Measurements from ENCODE around the gene TOMM22. TPM values are rescaled to one million over a fixed set of nuclear protein-coding genes. Genes with fewer than 3 reads are reported as not detected.

TOMM22 gene
- polyA plus RNA-seq, 4 donors, result 85.1 to 103 (median 88.8) TPM

DNA sequence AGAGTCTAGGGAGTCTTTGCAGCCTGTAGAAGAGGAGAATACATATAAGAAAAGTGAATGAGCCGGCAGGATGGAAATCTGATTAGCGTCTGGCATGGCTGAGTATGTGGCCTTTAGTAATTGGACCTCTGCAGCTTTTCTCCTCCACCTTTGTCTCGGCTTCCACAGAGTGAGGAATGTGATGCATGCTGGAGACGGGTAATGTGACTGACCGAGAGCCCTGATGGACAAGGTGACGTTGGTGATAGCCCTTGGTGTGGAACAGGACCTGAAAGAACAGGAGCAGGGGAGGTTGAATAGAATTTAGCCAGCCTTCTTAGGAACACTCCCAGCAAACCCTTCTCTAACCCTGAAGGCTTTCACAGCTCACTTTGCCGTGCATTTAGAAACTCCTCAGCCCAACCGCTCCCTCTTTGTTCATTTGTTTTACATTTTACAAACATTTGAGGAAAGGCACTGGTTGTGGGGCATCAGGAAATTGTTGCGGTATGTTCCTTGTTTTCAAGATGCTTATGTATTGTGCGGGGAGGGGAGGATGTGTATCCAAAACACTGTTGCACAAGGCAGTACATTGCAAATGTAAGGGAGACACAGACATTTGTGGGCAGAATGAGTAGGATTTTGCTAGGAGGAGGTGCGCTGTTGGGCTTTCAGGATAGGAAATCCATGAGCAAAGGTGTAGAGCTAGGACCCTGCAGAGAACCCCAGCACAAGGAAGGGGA, 30.9 kb downstream of the TOMM22 start:
- DNase-seq (ENCODE audit: low read depth in 4 of 4, low spot score in 2 of 4), result peak in 1 of 4 donors; percentile 23

DNA sequence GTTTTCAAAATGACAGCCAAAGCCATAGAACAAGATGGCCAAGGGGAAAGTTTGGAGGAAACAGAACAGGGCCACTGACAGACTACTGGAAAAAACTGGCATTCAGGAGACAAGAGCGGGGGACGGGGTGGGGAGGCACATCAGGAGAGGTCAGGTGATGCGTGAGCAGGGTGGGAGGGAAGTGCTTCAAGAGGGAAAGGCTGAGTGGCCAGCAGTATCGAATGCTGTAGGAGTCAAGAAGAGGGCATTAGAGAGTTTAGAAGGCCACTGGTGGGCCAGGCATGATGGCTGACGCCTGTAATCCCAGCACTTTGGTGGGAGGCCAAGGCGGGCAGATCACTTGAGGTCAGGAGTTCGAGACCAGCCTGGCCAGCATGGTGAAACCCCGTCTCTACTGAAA, 32.2 kb downstream of the TOMM22 start:
- no peak for DNase-seq (ENCODE audit: low read depth in 4 of 4, low spot score in 2 of 4)

DNA sequence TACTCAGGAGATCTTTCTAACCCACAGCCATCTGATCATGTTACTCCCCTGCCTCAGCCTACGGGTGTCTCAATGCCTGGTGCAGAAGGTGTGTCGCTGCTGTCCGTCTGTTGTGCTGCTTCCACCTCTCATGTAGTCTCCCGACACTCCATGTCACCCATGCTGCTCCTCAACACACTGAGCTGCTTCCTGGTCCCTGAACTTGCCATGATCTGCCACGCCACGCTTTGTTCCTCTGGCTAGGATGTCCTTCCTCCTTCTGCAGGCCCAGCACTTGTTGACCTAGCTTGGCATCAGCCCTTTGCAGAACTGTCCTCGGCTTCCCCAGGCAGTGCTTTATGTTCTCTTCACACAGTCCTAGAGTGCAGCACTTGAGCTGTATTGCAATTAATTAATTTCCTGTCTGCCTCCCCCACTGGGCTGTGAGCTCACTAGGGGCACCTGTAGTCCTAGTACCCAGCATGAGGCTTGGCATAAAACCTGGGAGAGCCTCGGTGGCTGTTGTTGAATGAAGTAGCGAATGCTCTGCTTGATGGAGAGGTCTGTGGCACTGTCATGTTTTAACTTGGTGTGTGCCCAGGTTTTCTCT, 33.5 kb downstream of the TOMM22 start:
- no peak for DNase-seq (ENCODE audit: low read depth in 4 of 4, low spot score in 2 of 4)

DNA sequence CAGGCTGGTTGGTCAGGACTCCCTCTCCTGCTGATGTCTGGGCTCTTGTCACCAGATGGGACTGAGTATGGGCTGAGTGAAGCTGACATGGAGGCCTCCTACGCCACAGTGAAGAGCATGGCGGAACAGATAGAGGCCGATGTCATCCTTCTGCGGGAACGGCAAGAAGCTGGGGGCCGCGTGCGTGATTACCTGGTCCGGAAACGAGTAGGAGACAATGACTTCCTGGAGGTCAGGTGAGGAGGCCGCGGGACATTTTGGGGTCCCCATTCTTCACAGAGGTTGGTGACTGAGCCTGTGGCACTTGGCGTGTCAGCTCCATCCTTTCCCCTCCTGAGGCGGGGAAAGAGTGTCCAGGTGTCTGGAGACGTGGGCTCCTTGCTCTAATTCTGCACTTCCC, 34.1 kb downstream of the TOMM22 start:
- no peak for DNase-seq (ENCODE audit: low read depth in 4 of 4, low spot score in 2 of 4)

DNA sequence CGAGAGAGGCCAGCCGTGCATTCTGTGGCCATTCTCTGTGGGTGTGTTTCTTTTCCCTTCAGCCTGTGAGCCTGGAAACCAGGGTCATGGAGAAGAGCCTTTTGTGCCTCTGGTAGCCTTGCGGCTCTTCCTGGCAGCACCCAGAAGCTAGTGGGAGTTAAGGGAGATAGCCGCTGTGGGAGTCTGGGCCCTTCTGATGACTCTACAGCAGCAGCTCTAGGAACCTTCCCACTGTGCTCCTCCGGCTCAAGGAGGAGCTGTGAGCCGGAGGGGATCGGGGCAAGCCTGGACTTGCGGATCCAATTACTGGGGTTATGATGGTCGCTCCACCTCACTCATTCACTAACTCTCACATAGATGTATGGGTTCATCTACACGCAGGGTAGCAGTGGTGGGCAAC, 34.5 kb downstream of the TOMM22 start:
- DNase-seq (ENCODE audit: low read depth in 4 of 4, low spot score in 2 of 4), result no peak

DNA sequence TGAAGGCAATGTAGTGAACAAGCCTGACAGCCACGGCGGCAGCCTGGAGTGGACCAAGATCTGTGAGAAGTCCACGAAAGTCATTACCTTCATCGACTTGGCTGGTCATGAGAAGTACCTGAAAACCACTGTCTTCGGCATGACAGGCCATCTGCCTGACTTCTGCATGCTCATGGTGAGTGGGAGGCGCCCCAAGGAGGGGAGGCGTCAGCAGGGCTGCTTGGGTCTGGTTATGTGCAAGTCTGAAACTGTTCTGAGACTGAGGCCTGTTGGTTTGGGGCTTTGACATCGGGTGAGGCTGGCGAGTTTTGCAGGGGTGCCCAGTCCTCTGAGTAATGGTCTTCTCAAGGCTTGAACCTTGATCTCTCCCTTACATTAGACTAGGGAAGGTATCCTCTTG, 35.1 kb downstream of the TOMM22 start:
- DNase-seq (ENCODE audit: low read depth in 4 of 4, low spot score in 2 of 4), result no peak

DNA sequence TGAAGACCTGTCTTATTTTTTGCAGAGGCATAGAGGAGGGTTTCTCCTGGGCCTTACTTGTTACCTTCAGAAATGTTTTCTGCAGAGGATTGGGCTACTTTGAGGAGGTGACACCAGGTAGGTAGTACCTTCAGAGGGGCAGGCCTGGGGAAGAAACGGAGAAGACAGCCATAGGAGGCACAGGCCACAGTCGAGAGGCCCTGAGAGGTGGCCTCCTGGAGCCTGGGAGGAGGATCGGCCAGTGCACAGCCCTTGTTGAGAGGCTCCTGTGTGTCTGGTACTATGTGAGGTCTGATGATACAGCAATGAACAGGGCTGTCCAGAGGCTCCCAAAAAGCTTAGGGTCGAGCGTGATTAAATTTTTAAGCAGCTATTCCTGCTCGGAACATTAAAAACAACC, 35.5 kb downstream of the TOMM22 start:
- no peak for DNase-seq (ENCODE audit: low read depth in 4 of 4, low spot score in 2 of 4)

DNA sequence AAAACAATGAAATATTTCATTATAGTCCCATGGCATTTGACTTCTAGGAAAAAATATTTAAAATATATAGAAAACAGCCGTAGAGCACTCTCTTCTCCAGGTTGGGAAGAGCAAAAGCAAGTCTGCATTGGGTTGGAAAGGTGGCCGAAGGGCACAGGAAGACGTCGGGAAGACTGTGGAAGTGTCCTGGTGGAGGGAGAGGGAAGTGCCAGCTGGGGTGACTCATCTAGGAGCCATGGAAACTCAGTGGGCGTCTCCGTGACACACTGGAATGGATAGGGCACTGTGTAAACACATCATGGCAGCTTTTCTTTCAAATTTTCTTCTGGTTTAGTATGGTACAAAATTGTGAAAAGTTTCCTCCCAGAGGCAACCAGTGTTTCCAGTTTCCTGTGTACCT, 36.7 kb downstream of the TOMM22 start:
- no peak for DNase-seq (ENCODE audit: low read depth in 4 of 4, low spot score in 2 of 4)

DNA sequence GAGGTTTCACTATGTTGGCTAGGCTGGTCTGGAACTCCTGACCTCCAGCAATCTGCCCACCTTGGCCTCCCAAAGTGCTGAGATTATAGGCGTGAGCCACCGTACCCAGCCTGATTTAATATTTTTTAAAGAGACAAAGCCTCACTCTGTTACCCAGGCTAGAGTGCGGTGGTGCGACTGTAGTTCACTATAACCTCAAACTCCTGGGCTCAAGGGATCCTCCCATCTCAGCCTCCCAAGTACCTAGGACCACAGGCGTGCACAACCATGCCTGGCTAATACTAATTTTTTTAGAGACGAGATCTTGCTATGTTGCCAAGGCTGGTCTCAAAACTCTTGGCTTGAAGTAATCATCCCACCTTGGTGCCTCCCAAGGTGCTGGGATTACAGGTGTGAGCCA, 37.4 kb downstream of the TOMM22 start:
- no peak for DNase-seq (ENCODE audit: low read depth in 4 of 4, low spot score in 2 of 4)

DNA sequence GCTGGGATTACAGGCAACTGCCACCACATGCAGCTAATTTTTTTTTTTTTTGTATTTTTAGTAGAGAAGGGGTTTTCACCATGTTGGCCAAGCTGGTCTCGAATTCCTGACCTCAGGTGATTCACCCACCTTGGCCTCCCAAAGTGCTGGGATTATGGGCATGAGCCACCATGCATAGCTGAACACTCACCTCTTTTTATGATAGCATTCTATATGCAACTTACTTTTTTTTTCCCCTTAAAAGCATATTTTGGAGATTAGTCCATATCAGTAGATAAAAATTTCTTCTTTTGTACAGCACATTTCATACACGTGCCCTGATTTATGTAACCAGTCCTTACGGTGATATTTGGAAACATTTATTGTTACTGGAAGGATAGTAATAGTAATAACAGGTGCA, 38.6 kb downstream of the TOMM22 start:
- no peak for DNase-seq (ENCODE audit: low read depth in 4 of 4, low spot score in 2 of 4)

DNA sequence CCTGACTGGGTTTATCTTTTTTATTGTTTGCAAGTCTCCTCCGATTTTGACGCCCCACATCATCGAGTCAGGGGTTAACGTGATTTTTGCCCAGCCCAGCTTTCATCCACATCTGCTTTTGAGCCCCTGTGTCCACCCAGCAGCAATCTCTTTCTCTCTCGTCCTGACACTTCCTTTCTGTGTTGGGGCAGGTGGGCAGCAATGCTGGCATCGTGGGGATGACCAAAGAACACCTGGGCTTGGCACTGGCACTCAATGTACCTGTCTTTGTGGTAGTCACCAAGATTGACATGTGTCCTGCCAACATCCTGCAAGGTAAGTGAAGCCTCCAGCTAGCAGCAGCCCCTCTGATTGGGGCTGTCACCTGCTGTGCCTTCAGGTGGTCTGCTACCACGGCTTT, 39.8 kb downstream of the TOMM22 start:
- DNase-seq (ENCODE audit: low read depth in 4 of 4, low spot score in 2 of 4), result no peak

DNA sequence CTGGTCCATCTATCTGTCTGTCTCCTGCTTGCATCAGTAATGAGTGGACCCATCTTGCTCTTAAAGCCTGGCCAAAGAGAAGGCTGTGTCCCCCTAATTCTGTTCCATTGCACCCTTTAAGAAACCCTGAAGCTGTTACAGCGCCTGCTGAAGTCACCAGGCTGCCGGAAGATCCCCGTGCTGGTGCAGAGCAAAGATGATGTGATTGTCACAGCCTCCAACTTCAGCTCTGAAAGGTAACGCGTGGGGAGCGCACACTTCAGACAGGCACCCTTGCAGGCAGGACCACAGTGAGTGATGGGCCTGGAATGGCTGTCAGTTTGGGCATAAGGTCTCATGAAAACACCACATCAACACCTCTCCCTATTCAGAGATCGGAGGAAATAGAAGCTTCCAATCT, 42.4 kb downstream of the TOMM22 start:
- no peak for DNase-seq (ENCODE audit: low read depth in 4 of 4, low spot score in 2 of 4)

DNA sequence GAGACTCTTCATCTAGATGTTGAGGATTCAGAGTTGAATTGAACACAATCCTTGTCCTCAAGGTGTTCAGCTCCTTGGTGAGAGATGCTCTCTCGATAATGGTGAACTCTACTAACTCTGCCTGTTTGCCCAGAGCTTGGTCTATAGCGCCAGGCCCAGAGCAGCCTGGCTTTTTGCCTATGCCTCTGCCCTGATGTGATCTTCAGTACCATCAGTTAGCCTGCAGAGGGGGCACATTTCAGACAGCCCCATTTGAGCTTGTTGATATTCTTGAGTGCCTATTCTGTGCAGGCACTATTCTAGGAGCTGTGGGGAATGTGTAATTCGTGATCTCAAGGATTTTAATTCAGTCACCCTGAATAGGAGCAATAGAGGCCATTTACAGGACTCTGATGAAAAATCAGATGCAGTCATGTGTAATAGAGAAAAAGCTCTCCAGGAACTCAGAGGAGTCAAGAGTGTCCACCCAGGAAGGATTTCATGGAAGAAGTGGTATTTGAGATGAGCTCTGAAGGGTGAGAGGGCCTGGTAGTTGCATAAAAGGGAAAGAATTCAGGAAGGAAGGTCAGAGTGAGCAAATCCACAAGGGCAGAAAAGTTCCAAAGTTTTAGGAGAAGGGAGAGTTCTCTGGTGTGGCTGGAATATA, 43.3 kb downstream of the TOMM22 start:
- no peak for DNase-seq (ENCODE audit: low read depth in 4 of 4, low spot score in 2 of 4)

DNA sequence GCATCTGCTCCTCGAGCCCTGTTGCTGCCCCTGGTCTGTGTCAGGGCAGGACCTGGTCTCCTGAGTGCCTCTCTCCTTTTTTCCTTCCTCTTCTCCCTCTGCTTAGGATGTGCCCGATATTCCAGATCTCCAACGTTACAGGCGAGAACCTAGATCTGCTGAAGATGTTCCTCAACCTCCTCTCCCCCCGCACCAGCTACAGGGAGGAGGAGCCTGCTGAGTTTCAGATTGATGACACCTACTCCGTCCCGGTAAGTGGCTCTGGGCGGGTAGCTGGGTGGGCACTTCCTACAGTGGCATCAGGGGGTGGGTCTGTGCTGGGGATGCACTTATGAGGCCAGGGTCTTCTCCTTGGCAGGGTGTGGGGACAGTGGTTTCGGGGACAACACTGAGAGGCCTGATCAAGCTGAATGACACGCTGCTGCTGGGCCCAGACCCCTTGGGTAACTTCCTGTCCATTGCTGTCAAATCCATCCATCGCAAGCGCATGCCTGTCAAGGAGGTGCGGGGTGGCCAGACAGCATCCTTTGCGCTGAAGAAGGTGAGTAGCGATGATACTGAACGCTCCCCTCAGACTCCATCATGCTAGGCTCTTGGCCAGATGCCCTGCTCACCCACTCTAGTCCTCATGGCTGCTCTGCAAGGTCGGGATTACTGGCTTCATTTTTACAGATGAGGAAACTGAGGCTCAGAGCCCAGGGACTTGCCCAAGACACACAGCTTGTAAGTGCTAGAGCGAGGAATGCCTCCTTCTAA, 44.3 kb downstream of the TOMM22 start:
- DNase-seq (ENCODE audit: low read depth in 4 of 4, low spot score in 2 of 4), result no peak

DNA sequence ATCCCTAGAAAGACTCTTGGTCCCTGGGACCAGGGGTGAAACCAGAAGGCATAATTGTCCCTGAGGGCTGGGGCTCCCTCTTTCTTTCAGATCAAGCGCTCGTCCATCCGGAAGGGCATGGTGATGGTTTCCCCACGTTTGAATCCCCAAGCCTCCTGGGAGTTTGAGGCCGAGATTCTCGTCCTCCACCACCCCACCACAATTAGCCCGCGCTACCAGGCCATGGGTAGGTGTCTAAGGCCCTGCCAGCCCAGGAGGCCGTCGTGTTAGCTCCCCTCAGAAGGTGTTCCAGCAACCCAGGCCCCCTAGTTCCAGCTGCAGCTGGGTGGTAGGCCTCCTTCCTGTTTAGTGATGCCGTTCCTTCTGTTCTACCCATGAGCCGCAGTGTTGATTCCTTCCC, 45.4 kb downstream of the TOMM22 start:
- no peak for DNase-seq (ENCODE audit: low read depth in 4 of 4, low spot score in 2 of 4)

DNA sequence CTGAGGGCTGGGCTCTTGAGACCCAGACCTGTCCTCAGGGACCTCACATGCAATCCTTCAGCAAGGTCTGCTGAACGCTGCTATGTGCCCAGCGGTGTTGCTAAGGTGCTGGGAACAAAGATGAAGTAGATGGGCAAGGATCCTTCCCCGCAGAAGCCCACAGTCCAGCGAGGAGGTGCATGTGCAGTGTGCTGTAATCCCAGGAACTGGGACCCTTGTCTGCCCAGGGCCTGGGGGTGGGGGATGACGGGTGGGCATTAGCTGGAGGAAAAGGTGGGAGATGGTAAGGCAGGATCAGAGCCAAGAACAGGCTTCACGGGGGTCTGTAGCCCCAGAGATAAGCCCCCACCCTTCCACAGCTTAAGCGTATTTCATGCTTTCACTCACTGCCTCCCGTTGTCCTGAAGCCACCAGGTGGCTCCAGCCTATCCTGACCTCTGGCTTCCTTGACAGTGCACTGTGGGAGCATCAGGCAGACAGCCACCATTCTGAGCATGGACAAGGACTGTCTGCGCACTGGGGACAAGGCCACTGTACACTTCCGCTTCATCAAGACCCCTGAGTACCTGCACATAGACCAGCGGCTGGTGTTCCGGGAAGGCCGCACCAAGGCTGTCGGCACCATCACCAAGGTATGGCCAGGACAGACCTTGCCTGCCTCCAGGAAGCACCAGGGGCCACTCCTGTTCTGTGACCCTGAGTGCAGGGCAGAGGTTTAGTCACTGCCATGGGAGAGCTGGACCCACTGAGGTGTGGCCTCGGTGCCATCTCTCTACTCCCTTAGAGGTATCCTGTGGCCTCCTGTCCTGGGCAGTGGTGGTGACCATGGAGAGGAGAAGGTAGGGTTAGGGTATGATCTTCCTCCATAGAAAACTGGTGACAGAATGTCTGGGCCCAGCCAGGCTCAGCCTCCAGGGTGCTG, 46.0 kb downstream of the TOMM22 start:
- no peak for DNase-seq (ENCODE audit: low read depth in 4 of 4, low spot score in 2 of 4)

DNA sequence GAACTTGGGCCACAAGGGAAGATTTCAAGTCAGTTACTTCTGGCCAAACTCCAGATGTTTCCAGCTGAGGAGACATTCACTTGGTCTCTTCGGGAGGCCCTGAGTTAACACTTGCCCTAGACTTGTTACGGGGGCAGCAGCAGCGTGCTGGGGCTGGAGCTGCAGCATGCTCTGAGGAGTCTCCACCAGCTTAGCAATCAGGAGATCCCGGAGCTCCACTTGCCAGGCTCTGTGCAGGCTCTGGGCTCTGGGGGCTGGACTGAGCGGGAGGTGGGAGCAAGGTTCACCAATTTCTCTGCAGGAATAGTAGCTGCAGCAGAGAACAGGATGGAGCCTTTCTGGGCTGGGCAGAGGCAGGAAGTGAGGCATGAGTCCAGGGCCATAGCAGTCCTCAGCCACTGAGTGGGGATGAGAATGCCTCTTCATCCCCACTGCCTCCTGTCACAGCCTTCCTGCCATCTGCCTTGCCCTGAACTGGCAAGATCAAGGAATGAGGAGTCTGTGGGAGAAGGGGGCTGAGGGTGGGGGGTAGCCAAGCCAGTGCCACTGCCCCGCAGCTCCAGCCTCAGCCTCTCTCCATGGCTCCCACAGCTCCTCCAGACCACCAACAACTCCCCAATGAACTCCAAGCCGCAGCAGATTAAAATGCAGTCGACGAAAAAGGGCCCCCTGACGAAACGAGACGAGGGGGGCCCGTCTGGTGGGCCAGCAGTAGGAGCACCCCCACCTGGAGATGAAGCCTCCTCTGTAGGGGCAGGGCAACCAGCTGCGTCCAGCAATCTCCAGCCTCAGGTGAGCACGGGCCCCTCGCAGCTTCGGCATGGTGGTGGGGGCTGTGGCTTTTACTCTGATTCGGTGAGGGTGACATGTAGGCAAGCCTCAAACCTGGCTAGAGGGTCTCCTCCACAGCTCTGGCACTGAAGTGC, 47.4 kb downstream of the TOMM22 start:
- DNase-seq (ENCODE audit: low read depth in 4 of 4, low spot score in 2 of 4), result no peak

DNA sequence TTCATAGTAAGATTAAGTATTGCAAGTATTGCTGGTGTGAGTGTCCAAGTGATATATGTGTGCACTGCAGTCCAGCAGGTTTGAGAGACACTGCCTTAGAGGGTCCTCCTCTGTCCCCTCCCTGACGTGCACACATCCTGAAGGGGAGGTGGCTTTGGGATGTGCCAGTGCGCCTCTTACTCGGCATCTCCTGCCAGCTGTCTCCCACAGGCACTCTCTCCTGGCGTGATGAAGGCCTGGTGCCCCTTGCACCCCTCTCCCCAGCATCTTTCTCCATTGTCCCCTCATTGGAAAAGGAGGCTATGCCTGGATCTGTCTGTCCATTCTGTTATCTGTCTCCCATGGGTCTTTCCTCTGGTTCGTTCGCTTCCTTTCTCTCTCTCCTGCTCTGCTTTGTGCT, 48.2 kb downstream of the TOMM22 start:
- no peak for DNase-seq (ENCODE audit: low read depth in 4 of 4, low spot score in 2 of 4)

DNA sequence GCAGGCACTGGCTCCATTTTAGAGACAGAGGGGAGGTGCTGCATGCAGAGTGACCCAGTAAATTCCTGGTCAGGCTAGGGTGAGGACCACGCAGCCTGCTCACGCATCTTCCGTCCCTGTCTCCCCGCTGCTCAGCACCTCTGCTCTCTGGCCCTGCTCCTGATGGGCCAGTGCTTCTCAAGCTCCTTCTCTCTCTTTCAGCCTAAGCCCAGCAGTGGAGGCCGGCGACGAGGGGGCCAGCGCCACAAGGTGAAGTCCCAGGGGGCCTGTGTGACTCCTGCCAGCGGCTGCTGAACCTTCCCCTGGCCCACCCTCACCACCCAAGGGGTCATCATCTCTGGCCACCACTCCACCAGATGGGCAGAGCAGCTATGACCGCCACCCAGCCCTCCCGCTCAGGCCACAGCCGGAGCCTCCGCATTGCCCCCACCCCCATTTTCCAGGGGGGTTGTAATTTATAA, 48.7 kb downstream of the TOMM22 start:
- no peak for DNase-seq (ENCODE audit: low read depth in 4 of 4, low spot score in 2 of 4)
